ENCODE measurements around the gene FYB2.

DNA sequence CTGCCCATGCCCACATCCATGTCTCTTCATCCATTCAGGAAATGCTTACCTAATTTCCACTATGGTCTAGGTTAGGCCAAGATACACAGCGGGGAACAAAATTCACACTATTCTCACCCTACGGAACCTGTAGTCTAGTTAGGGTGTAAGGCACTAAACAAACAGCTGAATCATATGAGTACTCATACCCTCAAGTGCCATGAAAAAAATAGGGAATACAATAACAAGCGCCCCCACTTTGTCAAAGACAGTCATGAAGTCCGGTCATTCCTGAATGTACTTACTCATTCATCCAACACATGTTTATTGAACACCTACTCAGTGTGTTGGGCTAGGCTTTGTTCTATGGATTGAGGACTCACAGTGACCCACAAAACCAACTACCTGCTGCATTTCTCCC, 6.2 kb upstream of the FYB2 start:
- TF ChIP-seq, protein P1, sequence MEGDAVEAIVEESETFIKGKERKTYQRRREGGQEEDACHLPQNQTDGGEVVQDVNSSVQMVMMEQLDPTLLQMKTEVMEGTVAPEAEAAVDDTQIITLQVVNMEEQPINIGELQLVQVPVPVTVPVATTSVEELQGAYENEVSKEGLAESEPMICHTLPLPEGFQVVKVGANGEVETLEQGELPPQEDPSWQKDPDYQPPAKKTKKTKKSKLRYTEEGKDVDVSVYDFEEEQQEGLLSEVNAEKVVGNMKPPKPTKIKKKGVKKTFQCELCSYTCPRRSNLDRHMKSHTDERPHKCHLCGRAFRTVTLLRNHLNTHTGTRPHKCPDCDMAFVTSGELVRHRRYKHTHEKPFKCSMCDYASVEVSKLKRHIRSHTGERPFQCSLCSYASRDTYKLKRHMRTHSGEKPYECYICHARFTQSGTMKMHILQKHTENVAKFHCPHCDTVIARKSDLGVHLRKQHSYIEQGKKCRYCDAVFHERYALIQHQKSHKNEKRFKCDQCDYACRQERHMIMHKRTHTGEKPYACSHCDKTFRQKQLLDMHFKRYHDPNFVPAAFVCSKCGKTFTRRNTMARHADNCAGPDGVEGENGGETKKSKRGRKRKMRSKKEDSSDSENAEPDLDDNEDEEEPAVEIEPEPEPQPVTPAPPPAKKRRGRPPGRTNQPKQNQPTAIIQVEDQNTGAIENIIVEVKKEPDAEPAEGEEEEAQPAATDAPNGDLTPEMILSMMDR (IDR thresholded peaks at IDR 0.05), result no peak
- no peak for TF ChIP-seq ZFX (IDR thresholded peaks at IDR 0.05; ENCODE audit: borderline replicate concordance)

Data from 22Rv1 (cell line).